Endothelial cell of umbilical vein (primary cell): ENCODE results near the gene PAQR4. TPM values are rescaled to one million over a fixed set of nuclear protein-coding genes. Genes with fewer than 3 reads are reported as not detected.

Experiments
- BruUV-seq: library from RNA; stranded (reverse); fragments of 400-500 nt; replicated peaks from 2 replicates; lab custom pipeline; 2021; lab: Mats Ljungman, UMichigan
- CTCF ChIA-PET: fragments of 300-600, 350-600 bp; sonication (Branson Sonifier 250); formaldehyde crosslinking; loops from one replicate; lab custom pipeline; 2021; ENCODE audit warnings: antibody characterized with exemption, inconsistent platforms; lab: Charles Lee
- POLR2A ChIA-PET: fragments of 300-600, 350-600 bp; sonication (Branson Sonifier 250); formaldehyde crosslinking; loops from one replicate; lab custom pipeline; 2021; ENCODE audit warnings: antibody characterized with exemption, inconsistent platforms; lab: Charles Lee
- DNase-seq: peaks from one replicate; pipeline ENCODE4 v3.0.0-alpha.2; 2011; ENCODE audit warnings: low read depth, low spot score
- FAIRE-seq: peaks from 2 replicates; lab custom pipeline; 2011; peaks lifted over from hg19 to GRCh38; lab: Jason Lieb, UNC
- H2AFZ ChIP-seq: 2 replicates; pipeline ENCODE4 v1.6.0; 2012; ENCODE audit warnings: low read depth, low read length, control low read depth, inconsistent platforms
- H3K27ac ChIP-seq: 2 replicates; pipeline ENCODE4 v1.5.1; 2011; ENCODE audit warnings: low read depth, mild to moderate bottlenecking, control low read depth, low read length, moderate library complexity; ENCODE audit not compliant: insufficient read depth
- H3K27me3 ChIP-seq, 2 experiments: 2 replicates each; pipeline versions ENCODE4 v1.6.0 to v1.6.1; 2011; ENCODE audit warnings: low read length in 2 of 2, mixed read lengths in 1 of 2; ENCODE audit not compliant: control insufficient read depth in 2 of 2, insufficient read depth in 2 of 2
- H3K36me3 ChIP-seq, 2 experiments: 2 replicates in 1 of 2; 3 replicates in 1 of 2; pipeline ENCODE4 v1.5.1; 2011; ENCODE audit warnings: low read length in 2 of 2, mild to moderate bottlenecking in 1 of 2, moderate library complexity in 1 of 2; ENCODE audit not compliant: control insufficient read depth in 2 of 2, insufficient read depth in 2 of 2; ENCODE audit errors: extremely low read depth in 1 of 2
- H3K4me1 ChIP-seq: 3 replicates; pipeline ENCODE4 v1.5.1; 2011; ENCODE audit warnings: mild to moderate bottlenecking, low read length; ENCODE audit not compliant: control insufficient read depth, insufficient read depth; ENCODE audit errors: extremely low read depth
- H3K4me2 ChIP-seq: 2 replicates; pipeline ENCODE4 v1.6.1; 2011; ENCODE audit warnings: low read length, control low read depth, mixed read lengths; ENCODE audit not compliant: insufficient read depth
- H3K4me3 ChIP-seq, 3 experiments: fragments of 200-600 bp in 1 of 3; sonication (generic), shearing (Covaris generic) in 1 of 3; replicated peaks in 1 of 3; 2 replicates each; pipeline ENCODE4 v1.5.1; 2011 to 2016; ENCODE audit warnings: control low read depth in 3 of 3, low read length in 3 of 3, mild to moderate bottlenecking in 2 of 3, inconsistent platforms in 1 of 3, low read depth in 1 of 3, moderate library complexity in 1 of 3; ENCODE audit not compliant: insufficient read depth in 1 of 3
- H3K79me2 ChIP-seq: 2 replicates; pipeline ENCODE4 v1.6.0; 2012; ENCODE audit warnings: low read length, inconsistent platforms; ENCODE audit not compliant: control insufficient read depth, insufficient read depth
- H3K9ac ChIP-seq: replicated peaks from 2 replicates; pipeline ENCODE3; 2011; ENCODE audit warnings: low read length, control low read depth; ENCODE audit not compliant: insufficient read depth; ENCODE audit errors: extremely low read depth
- H3K9me1 ChIP-seq: replicated peaks from 3 replicates; pipeline ENCODE4 v1.6.0; 2011; ENCODE audit warnings: mild to moderate bottlenecking, low read length; ENCODE audit not compliant: control insufficient read depth, insufficient read depth; ENCODE audit errors: extremely low read depth
- H3K9me3 ChIP-seq: replicated peaks from 2 replicates; pipeline ENCODE4 v1.5.1; 2012; ENCODE audit warnings: low read length, inconsistent platforms; ENCODE audit not compliant: control insufficient read depth, insufficient read depth
- H4K20me1 ChIP-seq: replicated peaks from 2 replicates; pipeline ENCODE3; 2011; ENCODE audit warnings: mild to moderate bottlenecking, low read length; ENCODE audit not compliant: control insufficient read depth, insufficient read depth; ENCODE audit errors: extremely low read depth
- CTCF ChIP-seq, 2 donors: IDR thresholded peaks; 1 replicate in 1 of 2; 2 replicates in 1 of 2; pipeline ENCODE4 v1.5.1; 2011; ENCODE audit warnings: low read length in 2 of 2, mild to moderate bottlenecking in 2 of 2, moderate library complexity in 2 of 2, control low read depth in 1 of 2, inconsistent platforms in 1 of 2, low read depth in 1 of 2; ENCODE audit not compliant: insufficient read depth in 1 of 2; ENCODE audit errors: extremely low read depth in 1 of 2
- EZH2 ChIP-seq: IDR thresholded peaks from 2 replicates; pipeline ENCODE4 v1.6.1; 2012; ENCODE audit warnings: borderline replicate concordance, low read depth, mild to moderate bottlenecking, moderate library complexity, low read length, inconsistent platforms; ENCODE audit not compliant: severe bottlenecking
- FOS ChIP-seq: IDR thresholded peaks from 2 replicates; pipeline ENCODE4 v1.6.1; 2011; ENCODE audit warnings: mild to moderate bottlenecking, low read length, moderate library complexity, borderline replicate concordance; ENCODE audit not compliant: insufficient read depth
- GATA2 ChIP-seq: IDR thresholded peaks from 2 replicates; pipeline ENCODE4 v1.7.0; 2011; ENCODE audit warnings: low read depth, mild to moderate bottlenecking, moderate library complexity, mixed read lengths, low read length; ENCODE audit not compliant: insufficient read length, insufficient read depth
- JUN ChIP-seq: IDR thresholded peaks from 2 replicates; pipeline ENCODE4 v1.6.1; 2011; ENCODE audit warnings: borderline replicate concordance, low read depth; ENCODE audit not compliant: insufficient read length, insufficient read depth
- MYC ChIP-seq: IDR thresholded peaks from one replicate; pipeline ENCODE4 v1.6.1; 2011; ENCODE audit warnings: mild to moderate bottlenecking, low read depth, low read length
- POLR2A ChIP-seq: IDR thresholded peaks from 2 replicates; pipeline ENCODE4 v1.6.1; 2012; ENCODE audit warnings: low read depth, mild to moderate bottlenecking, control low read depth, low read length
- POLR2AphosphoS5 ChIP-seq: IDR thresholded peaks from 2 replicates; pipeline ENCODE4 v1.6.1; 2012; ENCODE audit warnings: low read depth, mild to moderate bottlenecking, control low read depth, low read length, moderate library complexity; ENCODE audit not compliant: insufficient read depth
- dilution Hi-C: fragments of 300-500 bp; cut with MboI; formaldehyde crosslinking; loops from one replicate; pipeline ENCODE4 v1.15.0; 2019; ENCODE audit warnings: low sequenced_read_pairs; ENCODE audit not compliant: extremely low pct_ligation_motif_present
- intact Hi-C: fragments of 100-400 bp; cut with micrococcal nuclease; formaldehyde crosslinking; loops from one replicate; pipeline ENCODE4 v1.10.0; 2022
- polyA plus RNA-seq, 4 experiments: library from polyadenylated mRNA; depleted of rRNA in 3 of 4; stranded (reverse) in 3 of 4; unstranded in 1 of 4; fragments of >200 nt; gene quantifications; 2 replicates each; pipeline versions ENCODE4 v1.2.1 to v1.2.3, GENCODE V29; 2011 to 2012; ENCODE audit warnings: missing spikeins in 1 of 4
- total RNA-seq: library from RNA; stranded (reverse); gene quantifications from 2 replicates; pipeline ENCODE4 v1.2.3, GENCODE V29; 2021
- TF ChIP-seq, protein P1 (sequence below): IDR thresholded peaks from 2 replicates; pipeline ENCODE4 v1.6.1; 2011; ENCODE audit not compliant: insufficient read depth, insufficient read length

PAQR4 gene
- total and polyA plus RNA-seq, 2 donors (not counting 3 experiments of a cell fraction or from before 2014, with no cell fraction given): 23.8 to 31.2 TPM

DNA sequence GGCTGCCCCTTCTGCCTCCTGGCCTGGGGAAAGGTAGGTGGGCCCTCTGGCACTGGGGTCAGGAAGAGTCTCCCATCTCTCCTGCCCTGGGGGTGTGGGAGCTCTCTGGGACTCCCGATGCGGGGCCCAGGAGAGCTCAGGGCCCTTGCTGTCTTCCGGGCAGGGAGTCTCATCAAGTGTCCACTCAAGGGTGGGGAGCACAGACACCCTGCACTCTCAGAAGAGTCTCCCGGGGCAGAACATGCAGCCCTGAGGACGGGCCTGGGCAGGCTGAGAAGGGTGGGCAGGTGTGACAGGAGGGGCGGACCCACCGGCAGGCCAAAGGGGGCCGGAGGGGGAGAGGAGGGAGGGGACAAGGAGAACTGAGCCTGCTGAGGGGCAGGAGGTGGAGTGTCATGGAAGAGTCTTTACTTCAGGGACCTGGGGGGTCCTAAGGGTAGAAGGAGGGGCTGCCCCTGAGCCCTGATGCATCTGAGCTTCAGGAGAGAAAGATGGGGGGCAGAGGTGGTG is 19.5 kb downstream of the PAQR4 start:
- CTCF ChIA-PET: interaction anchor here (0.5 to 0.9 kb wide), 2 partner anchors 40 to 43 kb away, joined by 3 to 4 read pairs; no protein-coding TSS in a partner anchor
- no TSS peak for BruUV-seq
- Histone ChIP-seq H3K27me3 (peaks cover 0 to 5% of the 10 kb centered on the region in 2 experiments), H3K4me1 (no peaks in the 10 kb centered on the region), H2AFZ (no peak overlapping the region), H4K20me1 (no peaks in the 10 kb centered on the region), H3K4me3 (no peak overlapping the region), H3K9ac (no peak overlapping the region), H3K36me3 (no peaks in the 10 kb centered on the region), H3K27ac (no peak overlapping the region), H3K9me1 (no peaks in the 10 kb centered on the region), H3K79me2 (no peaks in the 10 kb centered on the region), H3K9me3 (no peaks in the 10 kb centered on the region), H3K4me2 (no peak overlapping the region)
- dilution Hi-C loops (no loop called here), intact Hi-C loops (no loop called here)
- POLR2A ChIA-PET: no interaction called here
- FAIRE-seq (no peak), DNase-seq (no peak)
- TF ChIP-seq GATA2 (no peak), POLR2A (no peak), POLR2AphosphoS5 (no peak), JUN (no peak), CTCF (IDR thresholded peaks at IDR 0.05; ENCODE audit: extremely low read depth in 1 of 2, insufficient read depth in 1 of 2, low read depth in 1 of 2, low read length in 2 of 2) (no peak), EZH2 (no peak), MYC (no peak), FOS (no peak)
- TF ChIP-seq, protein P1, sequence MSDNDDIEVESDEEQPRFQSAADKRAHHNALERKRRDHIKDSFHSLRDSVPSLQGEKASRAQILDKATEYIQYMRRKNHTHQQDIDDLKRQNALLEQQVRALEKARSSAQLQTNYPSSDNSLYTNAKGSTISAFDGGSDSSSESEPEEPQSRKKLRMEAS: no peak
